ENCODE measurements around the gene KRT82.

Gene KRT82

GRCh38 chr12:52402873-52403540 is 3.1 kb downstream of the KRT82 start:
- Histone ChIP-seq H3K36me3 (ENCODE audit: low read depth) (no peaks in the 10 kb centered on the region), H3K27me3 (ENCODE audit: insufficient read depth, poor library complexity, severe bottlenecking) (no peaks in the 10 kb centered on the region), H3K4me3 (ENCODE audit: severe bottlenecking) (no peak overlapping the region), H3K4me1 (ENCODE audit: insufficient read depth, poor library complexity, severe bottlenecking) (no peaks in the 10 kb centered on the region), H3K27ac (ENCODE audit: poor library complexity, severe bottlenecking) (no peak overlapping the region), H3K9me3 (ENCODE audit: severe bottlenecking) (no peaks in the 10 kb centered on the region)
- TF ChIP-seq, protein P1, sequence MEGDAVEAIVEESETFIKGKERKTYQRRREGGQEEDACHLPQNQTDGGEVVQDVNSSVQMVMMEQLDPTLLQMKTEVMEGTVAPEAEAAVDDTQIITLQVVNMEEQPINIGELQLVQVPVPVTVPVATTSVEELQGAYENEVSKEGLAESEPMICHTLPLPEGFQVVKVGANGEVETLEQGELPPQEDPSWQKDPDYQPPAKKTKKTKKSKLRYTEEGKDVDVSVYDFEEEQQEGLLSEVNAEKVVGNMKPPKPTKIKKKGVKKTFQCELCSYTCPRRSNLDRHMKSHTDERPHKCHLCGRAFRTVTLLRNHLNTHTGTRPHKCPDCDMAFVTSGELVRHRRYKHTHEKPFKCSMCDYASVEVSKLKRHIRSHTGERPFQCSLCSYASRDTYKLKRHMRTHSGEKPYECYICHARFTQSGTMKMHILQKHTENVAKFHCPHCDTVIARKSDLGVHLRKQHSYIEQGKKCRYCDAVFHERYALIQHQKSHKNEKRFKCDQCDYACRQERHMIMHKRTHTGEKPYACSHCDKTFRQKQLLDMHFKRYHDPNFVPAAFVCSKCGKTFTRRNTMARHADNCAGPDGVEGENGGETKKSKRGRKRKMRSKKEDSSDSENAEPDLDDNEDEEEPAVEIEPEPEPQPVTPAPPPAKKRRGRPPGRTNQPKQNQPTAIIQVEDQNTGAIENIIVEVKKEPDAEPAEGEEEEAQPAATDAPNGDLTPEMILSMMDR (IDR thresholded peaks at IDR 0.05; ENCODE audit: poor library complexity, severe bottlenecking) = no peak
- DNase-seq (ENCODE audit: low spot score) (no peak), ATAC-seq (ENCODE audit: low read depth) (no peak)

- DNase-seq (ENCODE audit: low spot score) = no peak
- TF ChIP-seq, protein P1 (IDR thresholded peaks at IDR 0.05; ENCODE audit: poor library complexity, severe bottlenecking) = no peak
- no peaks in the 10 kb centered on the region for H3K27me3 ChIP-seq (ENCODE audit: insufficient read depth, poor library complexity, severe bottlenecking)
- no peak overlapping the region for H3K27ac ChIP-seq (ENCODE audit: poor library complexity, severe bottlenecking)
- H3K9me3 ChIP-seq (ENCODE audit: severe bottlenecking) = no peaks in the 10 kb centered on the region
- no peaks in the 10 kb centered on the region for H3K36me3 ChIP-seq (ENCODE audit: low read depth)
- H3K4me1 ChIP-seq (ENCODE audit: insufficient read depth, poor library complexity, severe bottlenecking) = no peaks in the 10 kb centered on the region
- H3K4me3 ChIP-seq (ENCODE audit: severe bottlenecking) = no peak overlapping the region
- no peak for ATAC-seq (ENCODE audit: low read depth)
Measured at GRCh38 chr12:52402377-52402776, 3.8 kb downstream of the KRT82 start.

- DNase-seq (ENCODE audit: low spot score) = no peak
- H3K4me3 ChIP-seq (ENCODE audit: severe bottlenecking) = no peak overlapping the region
- H3K4me1 ChIP-seq (ENCODE audit: insufficient read depth, poor library complexity, severe bottlenecking) = no peaks in the 10 kb centered on the region
- no peaks in the 10 kb centered on the region for H3K9me3 ChIP-seq (ENCODE audit: severe bottlenecking)
- TF ChIP-seq, protein P1 (IDR thresholded peaks at IDR 0.05; ENCODE audit: poor library complexity, severe bottlenecking) = no peak
- H3K27ac ChIP-seq (ENCODE audit: poor library complexity, severe bottlenecking) = no peak overlapping the region
- no peaks in the 10 kb centered on the region for H3K36me3 ChIP-seq (ENCODE audit: low read depth)
- no peak for ATAC-seq (ENCODE audit: low read depth)
- no peaks in the 10 kb centered on the region for H3K27me3 ChIP-seq (ENCODE audit: insufficient read depth, poor library complexity, severe bottlenecking)
Measured at GRCh38 chr12:52401926-52402325, 4.2 kb downstream of the KRT82 start.

GRCh38 chr12:52401526-52401925 is 4.6 kb downstream of the KRT82 start:
- no peaks in the 10 kb centered on the region for H3K36me3 ChIP-seq (ENCODE audit: low read depth)
- no peak for ATAC-seq (ENCODE audit: low read depth)
- TF ChIP-seq, protein P1 (IDR thresholded peaks at IDR 0.05; ENCODE audit: poor library complexity, severe bottlenecking) = no peak
- H3K9me3 ChIP-seq (ENCODE audit: severe bottlenecking) = no peaks in the 10 kb centered on the region
- H3K4me3 ChIP-seq (ENCODE audit: severe bottlenecking) = no peak overlapping the region
- DNase-seq (ENCODE audit: low spot score) = no peak
- H3K27me3 ChIP-seq (ENCODE audit: insufficient read depth, poor library complexity, severe bottlenecking) = no peaks in the 10 kb centered on the region
- H3K4me1 ChIP-seq (ENCODE audit: insufficient read depth, poor library complexity, severe bottlenecking) = no peaks in the 10 kb centered on the region
- no peak overlapping the region for H3K27ac ChIP-seq (ENCODE audit: poor library complexity, severe bottlenecking)

- no peaks in the 10 kb centered on the region for H3K27me3 ChIP-seq (ENCODE audit: insufficient read depth, poor library complexity, severe bottlenecking)
Measured at GRCh38 chr12:52400906-52401305, 5.2 kb downstream of the KRT82 start.

More at GRCh38 chr12:52400906-52401305, 5.2 kb downstream of the KRT82 start:
- no peaks in the 10 kb centered on the region for H3K36me3 ChIP-seq (ENCODE audit: low read depth)
- no peaks in the 10 kb centered on the region for H3K4me1 ChIP-seq (ENCODE audit: insufficient read depth, poor library complexity, severe bottlenecking)
- no peaks in the 10 kb centered on the region for H3K9me3 ChIP-seq (ENCODE audit: severe bottlenecking)
- H3K4me3 ChIP-seq (ENCODE audit: severe bottlenecking) = no peak overlapping the region
- TF ChIP-seq, protein P1 (IDR thresholded peaks at IDR 0.05; ENCODE audit: poor library complexity, severe bottlenecking) = no peak
- ATAC-seq (ENCODE audit: low read depth) (no peak), DNase-seq (ENCODE audit: low spot score) (no peak)
- no peak overlapping the region for H3K27ac ChIP-seq (ENCODE audit: poor library complexity, severe bottlenecking)

All from RWPE2 (cell line).